ENCODE results near the gene NAA10. TPM values are rescaled to one million over a fixed set of nuclear protein-coding genes. Genes with fewer than 3 reads are reported as not detected.
A peak's percentile ranks its signal among the peaks of the same experiment; 100 is the strongest.

The NAA10 gene
- total RNA-seq, 3 donors from 2014 or later: 57.7 to 81.0 (median 79.2) TPM

DNA sequence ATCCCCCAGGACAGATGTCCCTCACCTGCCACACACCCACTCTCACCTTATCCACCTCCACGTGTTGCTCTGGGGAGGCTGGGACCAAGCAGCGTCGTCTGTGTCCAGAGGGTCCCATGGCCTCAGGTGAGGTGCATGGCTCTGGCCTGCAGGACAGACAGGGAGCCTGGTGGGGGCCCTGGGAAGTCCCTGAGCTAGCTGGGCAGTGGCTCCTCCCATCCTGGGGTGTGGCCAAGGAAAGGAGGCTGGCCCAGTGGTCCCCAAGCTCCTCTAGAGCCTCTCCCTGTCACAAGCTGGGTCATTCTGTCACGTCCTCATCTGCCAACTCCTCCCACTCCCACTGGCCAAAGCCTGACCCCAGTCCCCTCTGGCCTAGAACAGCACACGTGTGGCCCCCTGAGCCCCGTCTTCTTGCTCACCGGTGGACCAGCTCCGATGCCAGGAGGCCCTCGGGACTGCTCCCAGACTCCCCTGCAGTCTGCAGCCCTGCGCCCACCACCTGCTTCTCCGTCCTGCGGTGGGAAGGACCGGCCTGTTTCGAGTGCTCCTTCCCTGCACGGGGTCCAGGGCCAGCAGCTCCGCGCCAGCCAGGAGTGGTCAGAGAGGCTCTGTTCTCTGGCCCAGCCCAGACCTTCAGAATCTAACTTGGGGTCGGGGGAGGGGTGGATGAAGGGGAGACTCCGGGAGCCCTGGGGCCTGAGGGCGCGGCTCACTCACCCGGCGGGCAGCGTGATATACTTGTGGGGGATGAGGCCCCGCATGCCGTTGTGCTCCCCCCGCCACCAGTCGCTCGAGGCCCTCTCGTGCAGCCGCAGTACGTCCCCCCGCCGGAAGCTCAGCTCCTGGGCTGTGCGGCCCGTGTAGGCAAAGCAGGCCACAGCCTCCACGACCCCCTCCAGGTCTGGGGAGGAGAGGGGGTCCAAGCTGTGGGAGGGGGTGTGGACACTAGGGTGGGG, 25.5 kb downstream of the NAA10 start:
- H3K4me1 ChIP-seq: no peaks in the 10 kb centered on the region
- H3K4me3 ChIP-seq: no peak overlapping the region
- intact Hi-C loops (cut with DNase I; ENCODE audit: low total_unique reads): no loop called here
- no peak for TF ChIP-seq POLR2AphosphoS5 (IDR thresholded peaks at IDR 0.05)
- no peak for TF ChIP-seq POLR2A (IDR thresholded peaks at IDR 0.05)
- no peaks in the 10 kb centered on the region for H3K36me3 ChIP-seq
- DNase-seq (ENCODE audit: low spot score in 2 of 2): no peak
- H3K9me3 ChIP-seq: no peaks in the 10 kb centered on the region
- H3K27me3 ChIP-seq: peaks cover 0 to 84% of the 10 kb centered on the region in 2 donors
- H3K27ac ChIP-seq: no peak overlapping the region

DNA sequence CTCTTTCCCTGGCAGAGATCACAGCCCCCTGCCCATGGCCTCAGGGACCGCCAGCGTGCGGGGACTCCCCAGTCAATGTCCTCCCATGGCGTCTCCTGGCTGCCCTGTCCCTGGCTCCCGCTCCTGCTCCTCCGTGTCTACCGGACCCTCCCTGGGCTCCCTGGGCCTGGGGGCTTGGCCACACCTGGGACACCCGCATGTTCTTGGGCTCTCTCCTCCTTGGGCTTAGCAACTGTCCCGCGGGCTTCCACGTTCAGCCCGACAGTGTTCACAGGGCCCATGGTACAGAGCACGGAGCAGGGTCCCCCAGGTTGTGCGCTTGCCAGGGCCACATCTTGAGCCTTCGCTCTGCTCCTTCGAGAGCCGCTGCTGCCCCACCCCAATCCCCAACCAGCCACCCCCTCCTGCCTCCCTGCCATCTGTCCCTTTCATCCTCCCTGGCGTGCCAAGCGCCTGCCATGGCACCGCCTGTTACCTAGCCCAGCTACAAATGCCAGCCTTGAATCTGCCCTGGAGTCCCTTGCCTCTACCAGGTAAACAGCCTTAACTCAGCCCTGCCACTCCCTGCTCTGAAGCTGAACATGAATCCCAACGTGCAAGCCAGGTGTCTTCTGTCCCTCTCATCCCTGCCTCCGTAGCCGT, 26.5 kb downstream of the NAA10 start:
- intact Hi-C loops (cut with DNase I; ENCODE audit: low total_unique reads): no loop called here
- no peak for DNase-seq (ENCODE audit: low spot score in 2 of 2)
- no peak for TF ChIP-seq POLR2A (IDR thresholded peaks at IDR 0.05)
- no peak for TF ChIP-seq POLR2AphosphoS5 (IDR thresholded peaks at IDR 0.05)
- TF ChIP-seq, protein P1, sequence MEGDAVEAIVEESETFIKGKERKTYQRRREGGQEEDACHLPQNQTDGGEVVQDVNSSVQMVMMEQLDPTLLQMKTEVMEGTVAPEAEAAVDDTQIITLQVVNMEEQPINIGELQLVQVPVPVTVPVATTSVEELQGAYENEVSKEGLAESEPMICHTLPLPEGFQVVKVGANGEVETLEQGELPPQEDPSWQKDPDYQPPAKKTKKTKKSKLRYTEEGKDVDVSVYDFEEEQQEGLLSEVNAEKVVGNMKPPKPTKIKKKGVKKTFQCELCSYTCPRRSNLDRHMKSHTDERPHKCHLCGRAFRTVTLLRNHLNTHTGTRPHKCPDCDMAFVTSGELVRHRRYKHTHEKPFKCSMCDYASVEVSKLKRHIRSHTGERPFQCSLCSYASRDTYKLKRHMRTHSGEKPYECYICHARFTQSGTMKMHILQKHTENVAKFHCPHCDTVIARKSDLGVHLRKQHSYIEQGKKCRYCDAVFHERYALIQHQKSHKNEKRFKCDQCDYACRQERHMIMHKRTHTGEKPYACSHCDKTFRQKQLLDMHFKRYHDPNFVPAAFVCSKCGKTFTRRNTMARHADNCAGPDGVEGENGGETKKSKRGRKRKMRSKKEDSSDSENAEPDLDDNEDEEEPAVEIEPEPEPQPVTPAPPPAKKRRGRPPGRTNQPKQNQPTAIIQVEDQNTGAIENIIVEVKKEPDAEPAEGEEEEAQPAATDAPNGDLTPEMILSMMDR (IDR thresholded peaks at IDR 0.05): no peak
- peaks cover 0 to 86% of the 10 kb centered on the region in 2 donors for H3K27me3 ChIP-seq
- H3K4me3 ChIP-seq: no peak overlapping the region
- H3K9me3 ChIP-seq: no peaks in the 10 kb centered on the region
- no peaks in the 10 kb centered on the region for H3K4me1 ChIP-seq
- H3K36me3 ChIP-seq: no peaks in the 10 kb centered on the region
- H3K27ac ChIP-seq: no peak overlapping the region

DNA sequence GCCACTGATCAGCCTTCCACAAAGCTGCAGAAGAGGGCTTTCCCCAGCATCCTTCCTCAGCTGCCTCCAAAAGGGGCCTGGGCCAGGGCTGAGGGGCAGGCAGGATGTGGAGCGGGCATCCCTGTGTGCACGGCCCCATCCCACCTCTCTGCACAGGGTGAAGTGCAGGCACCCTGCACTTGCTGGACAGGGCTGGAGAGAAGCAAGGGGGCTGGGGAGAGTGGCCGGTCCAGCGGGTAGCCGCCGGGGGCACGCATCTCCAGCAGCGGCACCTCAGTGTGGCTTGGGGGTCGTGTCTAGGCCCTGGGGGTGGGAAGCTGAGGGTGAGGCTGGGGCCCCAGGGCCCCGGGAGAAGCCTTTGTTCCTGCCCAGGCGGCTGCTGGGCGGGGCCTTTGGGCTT, 27.4 kb downstream of the NAA10 start:
- Histone ChIP-seq H3K27me3 (peaks cover 0 to 81% of the 10 kb centered on the region in 2 donors), H3K4me3 (no peak overlapping the region), H3K4me1 (no peaks in the 10 kb centered on the region), H3K27ac (no peak overlapping the region), H3K36me3 (no peaks in the 10 kb centered on the region), H3K9me3 (no peaks in the 10 kb centered on the region)
- DNase-seq (ENCODE audit: low spot score in 2 of 2): no peak
- TF ChIP-seq POLR2AphosphoS5 (IDR thresholded peaks at IDR 0.05) (no peak), POLR2A (IDR thresholded peaks at IDR 0.05) (no peak)
- TF ChIP-seq, protein P1 (IDR thresholded peaks at IDR 0.05): no peak
- intact Hi-C loops (cut with DNase I; ENCODE audit: low total_unique reads): no loop called here

DNA sequence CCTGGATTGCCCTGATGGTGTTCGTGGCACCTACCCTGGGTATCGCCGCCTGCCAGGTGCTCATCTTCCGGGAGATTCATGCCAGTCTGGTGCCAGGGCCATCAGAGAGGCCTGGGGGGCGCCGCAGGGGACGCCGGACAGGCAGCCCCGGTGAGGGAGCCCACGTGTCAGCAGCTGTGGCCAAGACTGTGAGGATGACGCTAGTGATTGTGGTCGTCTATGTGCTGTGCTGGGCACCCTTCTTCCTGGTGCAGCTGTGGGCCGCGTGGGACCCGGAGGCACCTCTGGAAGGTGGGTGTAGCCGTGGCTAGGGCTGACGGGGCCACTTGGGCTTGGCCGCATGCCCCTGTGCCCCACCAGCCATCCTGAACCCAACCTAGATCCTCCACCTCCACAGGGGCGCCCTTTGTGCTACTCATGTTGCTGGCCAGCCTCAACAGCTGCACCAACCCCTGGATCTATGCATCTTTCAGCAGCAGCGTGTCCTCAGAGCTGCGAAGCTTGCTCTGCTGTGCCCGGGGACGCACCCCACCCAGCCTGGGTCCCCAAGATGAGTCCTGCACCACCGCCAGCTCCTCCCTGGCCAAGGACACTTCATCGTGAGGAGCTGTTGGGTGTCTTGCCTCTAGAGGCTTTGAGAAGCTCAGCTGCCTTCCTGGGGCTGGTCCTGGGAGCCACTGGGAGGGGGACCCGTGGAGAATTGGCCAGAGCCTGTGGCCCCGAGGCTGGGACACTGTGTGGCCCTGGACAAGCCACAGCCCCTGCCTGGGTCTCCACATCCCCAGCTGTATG, 28.5 kb downstream of the NAA10 start:
- TF ChIP-seq POLR2AphosphoS5 (IDR thresholded peaks at IDR 0.05): no peak
- TF ChIP-seq, protein P1 (IDR thresholded peaks at IDR 0.05): no peak
- no peak for TF ChIP-seq POLR2A (IDR thresholded peaks at IDR 0.05)
- H3K27ac ChIP-seq: no peak overlapping the region
- no peak overlapping the region for H3K4me3 ChIP-seq
- no peaks in the 10 kb centered on the region for H3K4me1 ChIP-seq
- intact Hi-C loops (cut with DNase I; ENCODE audit: low total_unique reads): no loop called here
- H3K9me3 ChIP-seq: no peaks in the 10 kb centered on the region
- H3K27me3 ChIP-seq: peaks cover 0 to 70% of the 10 kb centered on the region in 2 donors
- H3K36me3 ChIP-seq: no peaks in the 10 kb centered on the region
- no peak for DNase-seq (ENCODE audit: low spot score in 2 of 2)

GRCh38 chrX:153905481-153906095, 29.2 kb downstream of the NAA10 start:
- Histone ChIP-seq H3K9me3 (no peaks in the 10 kb centered on the region), H3K27me3 (peaks cover 0 to 69% of the 10 kb centered on the region in 2 donors), H3K4me1 (no peaks in the 10 kb centered on the region), H3K4me3 (peak overlapping the region in 2 of 3 donors; percentile 24 to 37), H3K27ac (no peak overlapping the region), H3K36me3 (no peaks in the 10 kb centered on the region)
- no peak for TF ChIP-seq POLR2A (IDR thresholded peaks at IDR 0.05)
- TF ChIP-seq, protein P1 (IDR thresholded peaks at IDR 0.05): no peak
- no peak for TF ChIP-seq POLR2AphosphoS5 (IDR thresholded peaks at IDR 0.05)
- no peak for DNase-seq (ENCODE audit: low spot score in 2 of 2)
- intact Hi-C loops (cut with DNase I; ENCODE audit: low total_unique reads): no loop called here

Data from breast epithelium (tissue), 4 donors.